Measurements from ENCODE around the gene CDH12.

- TF ChIP-seq CTCF (IDR thresholded peaks at IDR 0.05 in 2 of 3, conservative IDR thresholded peaks at IDR 0.05 in 1 of 3; ENCODE audit: borderline replicate concordance in 1 of 3, insufficient read depth in 1 of 3, low read depth in 2 of 3, low read length in 2 of 3) = no peak
- TF ChIP-seq SP1 (IDR thresholded peaks at IDR 0.05; ENCODE audit: low read depth) = no peak
- TF ChIP-seq YY1 (IDR thresholded peaks at IDR 0.05; ENCODE audit: extremely low read depth, insufficient replicate concordance, low read depth, low read length) = no peak
- TF ChIP-seq REST (IDR thresholded peaks at IDR 0.05; ENCODE audit: low read depth) = no peak
- no peak for TF ChIP-seq MAX (IDR thresholded peaks at IDR 0.05)
- no peak for TF ChIP-seq POLR2AphosphoS5 (IDR thresholded peaks at IDR 0.05; ENCODE audit: low read depth, low read length)
- no peak for TF ChIP-seq POLR2A (IDR thresholded peaks at IDR 0.05; ENCODE audit: borderline replicate concordance, extremely low read depth, insufficient read depth, insufficient read length)
- TF ChIP-seq JUND (IDR thresholded peaks at IDR 0.05) = no peak
- TF ChIP-seq RAD21 (IDR thresholded peaks at IDR 0.05; ENCODE audit: low read depth) = no peak
- no peak for TF ChIP-seq EZH2phosphoT487 (IDR thresholded peaks at IDR 0.05; ENCODE audit: borderline replicate concordance)
Measured at GRCh38 chr5:22593592-22593991, 259.6 kb downstream of the CDH12 start.
